ENCODE data around the gene UPF1.
"Not testable (repeated sequence)": the region's sequence is repeated elsewhere in the genome, so short reads cannot be mapped to it uniquely, and the experiment has no call there.

- not testable (repeated sequence) for TF ChIP-seq POLR2A (IDR thresholded peaks at IDR 0.05)
- TF ChIP-seq, protein P1, sequence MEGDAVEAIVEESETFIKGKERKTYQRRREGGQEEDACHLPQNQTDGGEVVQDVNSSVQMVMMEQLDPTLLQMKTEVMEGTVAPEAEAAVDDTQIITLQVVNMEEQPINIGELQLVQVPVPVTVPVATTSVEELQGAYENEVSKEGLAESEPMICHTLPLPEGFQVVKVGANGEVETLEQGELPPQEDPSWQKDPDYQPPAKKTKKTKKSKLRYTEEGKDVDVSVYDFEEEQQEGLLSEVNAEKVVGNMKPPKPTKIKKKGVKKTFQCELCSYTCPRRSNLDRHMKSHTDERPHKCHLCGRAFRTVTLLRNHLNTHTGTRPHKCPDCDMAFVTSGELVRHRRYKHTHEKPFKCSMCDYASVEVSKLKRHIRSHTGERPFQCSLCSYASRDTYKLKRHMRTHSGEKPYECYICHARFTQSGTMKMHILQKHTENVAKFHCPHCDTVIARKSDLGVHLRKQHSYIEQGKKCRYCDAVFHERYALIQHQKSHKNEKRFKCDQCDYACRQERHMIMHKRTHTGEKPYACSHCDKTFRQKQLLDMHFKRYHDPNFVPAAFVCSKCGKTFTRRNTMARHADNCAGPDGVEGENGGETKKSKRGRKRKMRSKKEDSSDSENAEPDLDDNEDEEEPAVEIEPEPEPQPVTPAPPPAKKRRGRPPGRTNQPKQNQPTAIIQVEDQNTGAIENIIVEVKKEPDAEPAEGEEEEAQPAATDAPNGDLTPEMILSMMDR (IDR thresholded peaks at IDR 0.05), result not testable (repeated sequence)
Observed at GRCh38 chr19:18811638-18812037, 20.1 kb upstream of the UPF1 start.

Measured in heart left ventricle (tissue), 13 donors.